HepG2 (cell line): ENCODE measurements around the gene EVA1C. TPM values are rescaled to one million over a fixed set of nuclear protein-coding genes. Genes with fewer than 3 reads are reported as not detected.
A peak's percentile ranks its signal among the peaks of the same experiment; 100 is the strongest.
"Not testable (repeated sequence)": the region's sequence is repeated elsewhere in the genome, so short reads cannot be mapped to it uniquely, and the experiment has no call there.

Source experiments
- ATAC-seq: fragments of 200-7000 bp; cut with Tn5 transposase; 3 replicates; pipeline ENCODE4 v1.9.1; 2020; ENCODE audit warnings: mild to moderate bottlenecking, moderate library complexity
- BruUV-seq: library from RNA; stranded (reverse); fragments of 400-500 nt; replicated peaks from 2 replicates; lab custom pipeline; 2021; lab: Mats Ljungman, UMichigan
- CTCF ChIA-PET: fragments of 300-600 bp; formaldehyde crosslinking; extraction: SDS; loops from one replicate; lab custom pipeline; 2021; ENCODE audit warnings: low total read pairs, inconsistent platforms, low intra/inter-chr PET ratio; lab: Yijun Ruan, JAX
- POLR2A ChIA-PET: fragments of 350-600 bp; sonication (Branson Sonifier 250); formaldehyde crosslinking; loops from one replicate; lab custom pipeline; 2020; ENCODE audit warnings: antibody characterized with exemption, inconsistent platforms; lab: Yijun Ruan, JAX
- DNase-seq: peaks from one replicate; pipeline ENCODE4 v3.0.0-alpha.2; 2015; ENCODE audit warnings: low spot score
- FAIRE-seq: peaks from 3 replicates; lab custom pipeline; 2011; peaks lifted over from hg19 to GRCh38; lab: Jason Lieb, UNC
- H2AFZ ChIP-seq: one replicate; pipeline ENCODE4 v1.6.1; 2011; ENCODE audit warnings: low read length, inconsistent platforms
- H3K27ac ChIP-seq: fragments of 300-600 bp; 3 replicates; pipeline ENCODE4 v1.8.0; 2011; ENCODE audit warnings: mixed run types, mild to moderate bottlenecking, mixed read lengths, low read length, inconsistent platforms; ENCODE audit not compliant: insufficient read depth; ENCODE audit errors: extremely low read length
- H3K27me3 ChIP-seq, 2 experiments: fragments of 200-600 bp in 1 of 2; 2 replicates in 1 of 2; 3 replicates in 1 of 2; pipeline versions ENCODE4 v1.6.0 to v1.8.0; 2011; ENCODE audit warnings: low read length in 2 of 2, mild to moderate bottlenecking in 2 of 2, moderate library complexity in 2 of 2, inconsistent platforms in 1 of 2; ENCODE audit not compliant: insufficient read depth in 2 of 2, control insufficient read depth in 1 of 2
- H3K36me3 ChIP-seq, 2 experiments: fragments of 200-600 bp in 1 of 2; replicated peaks in 1 of 2; 2 replicates in 1 of 2; 3 replicates in 1 of 2; pipeline versions ENCODE4 v1.5.1 to v1.8.0; 2011; ENCODE audit warnings: low read length in 2 of 2, inconsistent platforms in 1 of 2; ENCODE audit not compliant: insufficient read depth in 2 of 2, control insufficient read depth in 1 of 2
- H3K4me1 ChIP-seq: 2 replicates; pipeline ENCODE4 v1.5.1; 2012; ENCODE audit warnings: low read length, inconsistent platforms; ENCODE audit not compliant: insufficient read depth
- H3K4me2 ChIP-seq: 2 replicates; pipeline ENCODE4 v1.6.0; 2011; ENCODE audit warnings: low read depth, low read length, inconsistent platforms
- H3K4me3 ChIP-seq, 3 experiments: fragments of 200-600 bp in 1 of 3; sonication (generic), shearing (Covaris generic) in 1 of 3; replicated peaks in 1 of 3; 2 replicates each; pipeline ENCODE4 v1.5.1; 2011 to 2016; ENCODE audit warnings: low read length in 3 of 3, inconsistent platforms in 2 of 3, low read depth in 2 of 3, mild to moderate bottlenecking in 2 of 3, control low read depth in 1 of 3, mixed read lengths in 1 of 3; ENCODE audit not compliant: insufficient read depth in 1 of 3
- H3K79me2 ChIP-seq: one replicate; pipeline ENCODE4 v1.6.1; 2011; ENCODE audit warnings: low read length, inconsistent platforms; ENCODE audit not compliant: insufficient read depth
- H3K9ac ChIP-seq: 2 replicates; pipeline ENCODE4 v1.6.0; 2011; ENCODE audit warnings: mild to moderate bottlenecking, low read depth, low read length, inconsistent platforms; ENCODE audit not compliant: insufficient read depth
- H3K9me3 ChIP-seq: 2 replicates; pipeline ENCODE4 v1.5.1; 2012; ENCODE audit warnings: mild to moderate bottlenecking, low read length
- H4K20me1 ChIP-seq: 2 replicates; pipeline ENCODE4 v1.6.0; 2011; ENCODE audit warnings: inconsistent platforms, mild to moderate bottlenecking, low read length, moderate library complexity; ENCODE audit not compliant: insufficient read depth
- ATF4 ChIP-seq, 2 experiments: fragments of 450-650 bp in 1 of 2; sonication (generic) in 1 of 2; formaldehyde crosslinking; IDR thresholded peaks; 2 replicates each; pipeline versions ENCODE4 v1.5.0 to v1.8.0; 2020 to 2022; ENCODE audit warnings: mild to moderate bottlenecking in 1 of 2, missing genetic modification reagents in 1 of 2
- ISX ChIP-seq: sonication (generic); formaldehyde crosslinking; conservative IDR thresholded peaks from 2 replicates; pipeline ENCODE4 v1.5.0; 2020; ENCODE audit warnings: missing genetic modification reagents
- ZNF34 ChIP-seq: sonication (generic); formaldehyde crosslinking; IDR thresholded peaks from 2 replicates; pipeline ENCODE4 v1.4.0; 2020; ENCODE audit warnings: mild to moderate bottlenecking, missing genetic modification reagents, borderline replicate concordance
- ZNF761 ChIP-seq: sonication (generic); formaldehyde crosslinking; conservative IDR thresholded peaks from 2 replicates; pipeline ENCODE4 v1.4.0; 2020; ENCODE audit warnings: mild to moderate bottlenecking, missing genetic modification reagents
- WGBS: methylation state at CpG from one replicate; pipeline ENCODE4 v1.1.6; 2017; ENCODE audit warnings: low lambda C conversion rate; 5-methylcytosine and 5-hydroxymethylcytosine counted together
- in situ Hi-C: cut with HindIII; loops from 2 replicates; pipeline ENCODE4 v1.10.0; 2017; ENCODE audit warnings: low pct_unique_long_range_greater_than_20kb; ENCODE audit not compliant: extremely low pct_ligation_motif_present
- intact Hi-C: fragments of 100-400 bp; cut with micrococcal nuclease; formaldehyde crosslinking; loops from one replicate; pipeline ENCODE4 v1.10.0; 2022; ENCODE audit not compliant: unreplicated experiment
- polyA plus RNA-seq, 8 experiments: library from polyadenylated mRNA; depleted of rRNA in 3 of 8; stranded (reverse) in 7 of 8; unstranded in 1 of 8; fragments of >200 nt; fragmentation: Illumina TruSeq in 4 of 8; extraction: Trizol in 4 of 8; gene quantifications; 2 replicates each; pipeline versions ENCODE4 v1.2.1 to v1.2.3, GENCODE V29; 2011 to 2016; ENCODE audit warnings: low read depth in 4 of 8, missing spikeins in 1 of 8, mixed read lengths in 1 of 8; ENCODE audit not compliant: insufficient read depth in 1 of 8
- total RNA-seq, 5 experiments: library from RNA; depleted of rRNA; stranded (reverse); fragments of >200 nt; fragmentation: Illumina TruSeq; extraction: Trizol; gene quantifications; 2 replicates each; pipeline ENCODE4 v1.2.3, GENCODE V29; 2016; ENCODE audit warnings: low read depth in 1 of 5
- TF ChIP-seq, protein P1 (sequence below): sonication (generic); formaldehyde crosslinking; conservative IDR thresholded peaks from 2 replicates; pipeline ENCODE4 v1.8.0; 2022; ENCODE audit warnings: mild to moderate bottlenecking, moderate library complexity, missing genetic modification reagents
- TF ChIP-seq, protein P2 (sequence below): IDR thresholded peaks from 2 replicates; pipeline ENCODE4 v1.6.1; 2016; ENCODE audit warnings: low read depth, borderline replicate concordance
- TF ChIP-seq, protein P3 (sequence below): IDR thresholded peaks from 2 replicates; pipeline ENCODE4 v1.6.1; 2016; ENCODE audit warnings: missing biosample characterization, missing genetic modification reagents, low read depth
- TF ChIP-seq, protein P4 (sequence below): sonication (generic); formaldehyde crosslinking; conservative IDR thresholded peaks from 2 replicates; pipeline ENCODE4 v1.4.0; 2020; ENCODE audit warnings: missing genetic modification reagents

Gene EVA1C
- total and polyA plus RNA-seq, 2 of the 13 experiments (the other 11 are each of a cell fraction or from before 2014, with no cell fraction given), result 0.29 to 0.34 TPM

DNA sequence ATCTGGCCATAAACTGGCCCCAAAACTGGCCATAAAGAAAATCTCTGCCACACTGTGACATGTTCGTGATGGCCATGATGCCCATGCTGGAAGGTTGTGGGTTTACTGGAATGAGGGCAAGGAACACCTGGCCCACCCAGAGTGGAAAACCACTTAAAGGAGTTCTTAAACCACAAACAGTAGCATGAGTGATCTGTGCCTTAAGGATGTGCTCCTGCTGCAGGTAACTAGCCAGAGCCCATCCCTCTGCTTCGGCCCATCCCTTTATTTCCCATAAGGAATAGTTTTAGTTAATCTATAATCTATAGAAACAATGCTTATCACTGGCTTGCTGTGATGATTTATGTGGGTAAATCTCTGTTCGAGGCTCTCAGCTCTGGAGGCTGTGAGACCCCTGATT lies 50.1 kb downstream of the EVA1C start:
- POLR2A ChIA-PET, DNase-seq, H3K36me3 ChIP-seq, ATAC-seq, H3K79me2 ChIP-seq, H4K20me1 ChIP-seq, H3K27ac ChIP-seq, intact Hi-C loops, H3K4me2 ChIP-seq, H2AFZ ChIP-seq, H3K4me3 ChIP-seq, H3K9ac ChIP-seq, H3K9me3 ChIP-seq, FAIRE-seq, in situ Hi-C loops, CTCF ChIA-PET, H3K27me3 ChIP-seq, BruUV-seq: not testable (repeated sequence)
- peaks cover 28% of the 10 kb centered on the region for H3K4me1 ChIP-seq
- TF ChIP-seq ZNF761 (CRISPR knock-in tag), result peak; percentile 97
- WGBS, result 88% methylated on average over 3 of the region's 3 CpGs

GRCh38 chr21:32463367-32463766 lies 50.9 kb downstream of the EVA1C start:
- POLR2A ChIA-PET, result interaction anchor here (1.5 kb wide), 1 partner anchor 136 kb away, joined by 4 read pairs; no protein-coding TSS in a partner anchor
- Histone ChIP-seq H3K4me3 (no peak overlapping the region), H3K9ac (no peak overlapping the region), H3K27me3 (no peaks in the 10 kb centered on the region), H3K79me2 (no peaks in the 10 kb centered on the region), H3K27ac (peak overlapping the region; percentile 22), H3K9me3 (no peaks in the 10 kb centered on the region), H2AFZ (no peak overlapping the region), H3K4me2 (no peak overlapping the region; the same call in 1 of the 2 replicates), H3K36me3 (no peaks in the 10 kb centered on the region), H3K4me1 (peaks cover 22% of the 10 kb centered on the region), H4K20me1 (no peaks in the 10 kb centered on the region)
- FAIRE-seq (no peak), ATAC-seq (no peak), DNase-seq (no peak)
- TF ChIP-seq, protein P1, sequence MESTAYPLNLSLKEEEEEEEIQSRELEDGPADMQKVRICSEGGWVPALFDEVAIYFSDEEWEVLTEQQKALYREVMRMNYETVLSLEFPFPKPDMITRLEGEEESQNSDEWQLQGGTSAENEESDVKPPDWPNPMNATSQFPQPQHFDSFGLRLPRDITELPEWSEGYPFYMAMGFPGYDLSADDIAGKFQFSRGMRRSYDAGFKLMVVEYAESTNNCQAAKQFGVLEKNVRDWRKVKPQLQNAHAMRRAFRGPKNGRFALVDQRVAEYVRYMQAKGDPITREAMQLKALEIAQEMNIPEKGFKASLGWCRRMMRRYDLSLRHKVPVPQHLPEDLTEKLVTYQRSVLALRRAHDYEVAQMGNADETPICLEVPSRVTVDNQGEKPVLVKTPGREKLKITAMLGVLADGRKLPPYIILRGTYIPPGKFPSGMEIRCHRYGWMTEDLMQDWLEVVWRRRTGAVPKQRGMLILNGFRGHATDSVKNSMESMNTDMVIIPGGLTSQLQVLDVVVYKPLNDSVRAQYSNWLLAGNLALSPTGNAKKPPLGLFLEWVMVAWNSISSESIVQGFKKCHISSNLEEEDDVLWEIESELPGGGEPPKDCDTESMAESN, result no peak
- no peak for TF ChIP-seq ATF4 (CRISPR knock-in tag; IDR thresholded peaks at IDR 0.05)
- TF ChIP-seq ZNF34, result no peak
- TF ChIP-seq ISX (CRISPR knock-in tag), result no peak
- TF ChIP-seq, protein P2, sequence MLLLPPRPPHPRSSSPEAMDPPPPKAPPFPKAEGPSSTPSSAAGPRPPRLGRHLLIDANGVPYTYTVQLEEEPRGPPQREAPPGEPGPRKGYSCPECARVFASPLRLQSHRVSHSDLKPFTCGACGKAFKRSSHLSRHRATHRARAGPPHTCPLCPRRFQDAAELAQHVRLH (CRISPR knock-in tag), result no peak
- TF ChIP-seq, protein P3, sequence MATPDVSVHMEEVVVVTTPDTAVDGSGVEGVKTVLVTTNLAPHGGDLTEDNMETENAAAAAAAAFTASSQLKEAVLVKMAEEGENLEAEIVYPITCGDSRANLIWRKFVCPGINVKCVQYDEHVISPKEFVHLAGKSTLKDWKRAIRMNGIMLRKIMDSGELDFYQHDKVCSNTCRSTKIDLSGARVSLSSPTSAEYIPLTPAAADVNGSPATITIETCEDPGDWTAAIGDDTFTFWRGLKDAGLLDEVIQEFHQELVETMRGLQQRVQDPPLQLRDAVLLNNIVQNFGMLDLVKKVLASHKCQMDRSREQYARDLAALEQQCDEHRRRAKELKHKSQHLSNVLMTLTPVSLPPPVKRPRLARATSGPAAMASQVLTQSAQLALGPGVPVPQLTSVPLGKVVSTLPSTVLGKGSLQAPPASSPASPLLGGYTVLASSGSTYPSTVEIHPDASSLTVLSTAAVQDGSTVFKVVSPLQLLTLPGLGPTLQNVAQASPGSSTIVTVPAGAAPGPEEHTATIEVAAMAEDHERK, result no peak
- TF ChIP-seq, protein P4, sequence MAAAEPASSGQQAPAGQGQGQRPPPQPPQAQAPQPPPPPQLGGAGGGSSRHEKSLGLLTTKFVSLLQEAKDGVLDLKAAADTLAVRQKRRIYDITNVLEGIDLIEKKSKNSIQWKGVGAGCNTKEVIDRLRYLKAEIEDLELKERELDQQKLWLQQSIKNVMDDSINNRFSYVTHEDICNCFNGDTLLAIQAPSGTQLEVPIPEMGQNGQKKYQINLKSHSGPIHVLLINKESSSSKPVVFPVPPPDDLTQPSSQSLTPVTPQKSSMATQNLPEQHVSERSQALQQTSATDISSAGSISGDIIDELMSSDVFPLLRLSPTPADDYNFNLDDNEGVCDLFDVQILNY, result no peak
- in situ Hi-C loops, result no loop called here
- CTCF ChIA-PET, result no interaction called here
- no TSS peak for BruUV-seq
- intact Hi-C loops, result no loop called here
- WGBS, result 84% methylated on average over 7 of the region's 7 CpGs
